MCF 10A (cell line): ENCODE results near the gene ETNK1. TPM values are rescaled to one million over a fixed set of nuclear protein-coding genes. Genes with fewer than 3 reads are reported as not detected.

Source experiments
- BruUV-seq: library from RNA; stranded (reverse); fragments of 400-500 nt; replicated peaks from 2 replicates; lab custom pipeline; 2021; lab: Mats Ljungman, UMichigan
- CTCF ChIA-PET: fragments of 300-600 bp; sonication (Branson Sonifier 250); formaldehyde crosslinking; extraction: SDS; loops from one replicate; lab custom pipeline; 2021; ENCODE audit warnings: antibody characterized with exemption, inconsistent platforms; lab: Yijun Ruan, JAX
- POLR2A ChIA-PET: fragments of 300-600, 350-650 bp; sonication (Branson Sonifier 250); formaldehyde crosslinking; extraction: SDS; loops from one replicate; lab custom pipeline; 2020; ENCODE audit warnings: antibody characterized with exemption, inconsistent platforms; lab: Yijun Ruan, JAX
- DNase-seq: peaks from one replicate; pipeline ENCODE4 v3.0.0-alpha.2; 2018; ENCODE audit not compliant: unreplicated experiment
- H3K27ac Mint-ChIP-seq: one replicate; pipeline ENCODE4 v1.8.0; 2022; ENCODE audit warnings: mild to moderate bottlenecking, low read depth, mixed read lengths; ENCODE audit not compliant: unreplicated experiment
- H3K27me3 Mint-ChIP-seq: one replicate; pipeline ENCODE4 v1.8.0; 2022; ENCODE audit warnings: mixed read lengths; ENCODE audit not compliant: insufficient read depth, unreplicated experiment
- H3K36me3 Mint-ChIP-seq: one replicate; pipeline ENCODE4 v1.8.0; 2022; ENCODE audit warnings: mild to moderate bottlenecking, moderate library complexity, mixed read lengths; ENCODE audit not compliant: insufficient read depth, unreplicated experiment
- H3K4me1 Mint-ChIP-seq: one replicate; pipeline ENCODE4 v1.8.0; 2022; ENCODE audit warnings: mixed read lengths; ENCODE audit not compliant: insufficient read depth, unreplicated experiment
- H3K4me3 Mint-ChIP-seq: one replicate; pipeline ENCODE4 v1.8.0; 2022; ENCODE audit warnings: mild to moderate bottlenecking, moderate library complexity, mixed read lengths; ENCODE audit not compliant: unreplicated experiment
- H3K9me3 Mint-ChIP-seq: one replicate; pipeline ENCODE4 v1.8.0; 2022; ENCODE audit warnings: mixed read lengths; ENCODE audit not compliant: unreplicated experiment
- intact Hi-C: fragments of 100-400 bp; cut with micrococcal nuclease; formaldehyde crosslinking; loops from 2 replicates; pipeline ENCODE4 v1.14.1; 2022
- total RNA-seq: library from RNA; stranded (reverse); gene quantifications from 2 replicates; pipeline ENCODE4 v1.2.3, GENCODE V29; 2022
- TF ChIP-seq, protein P1 (sequence below): fragments of 200-600 bp; IDR thresholded peaks from one replicate; pipeline ENCODE4 v1.8.0; 2022; ENCODE audit warnings: antibody characterized with exemption, mild to moderate bottlenecking; ENCODE audit not compliant: unreplicated experiment

The ETNK1 gene
- total RNA-seq, 1 experiment from 2014 or later = 38.3 TPM

DNA sequence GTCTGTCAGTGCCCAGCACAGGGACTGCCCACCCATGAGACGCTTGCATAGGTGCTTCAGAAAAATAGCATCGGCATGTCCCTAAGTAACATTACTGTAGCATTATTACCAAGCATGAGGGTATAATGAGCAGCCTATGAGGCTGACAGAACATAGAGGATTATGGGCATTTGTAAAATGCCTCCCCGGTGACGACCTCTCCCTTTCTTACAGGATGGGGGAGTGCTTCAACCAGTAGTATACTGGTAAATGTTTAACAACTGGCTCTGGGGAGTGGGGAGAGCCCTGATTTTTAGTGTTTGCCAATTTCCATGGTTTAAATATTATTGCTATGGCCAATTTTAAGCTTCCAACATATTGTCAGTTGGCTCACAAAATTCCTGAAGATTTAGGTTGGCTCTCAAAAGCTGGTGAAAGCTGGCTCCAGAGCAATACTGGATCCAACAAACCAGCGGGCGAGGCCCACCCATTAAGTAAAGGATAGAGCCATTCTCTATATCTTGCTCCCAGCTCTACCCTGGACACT, 104.5 kb downstream of the ETNK1 start:
- CTCF ChIA-PET = no interaction called here
- intact Hi-C loops = no loop called here
- BruUV-seq = no TSS peak
- H3K27ac Mint-ChIP-seq = no peak overlapping the region
- H3K36me3 Mint-ChIP-seq = no peaks in the 10 kb centered on the region
- H3K27me3 Mint-ChIP-seq = peaks cover 13% of the 10 kb centered on the region
- no peak for DNase-seq
- H3K4me1 Mint-ChIP-seq = no peaks in the 10 kb centered on the region
- TF ChIP-seq, protein P1, sequence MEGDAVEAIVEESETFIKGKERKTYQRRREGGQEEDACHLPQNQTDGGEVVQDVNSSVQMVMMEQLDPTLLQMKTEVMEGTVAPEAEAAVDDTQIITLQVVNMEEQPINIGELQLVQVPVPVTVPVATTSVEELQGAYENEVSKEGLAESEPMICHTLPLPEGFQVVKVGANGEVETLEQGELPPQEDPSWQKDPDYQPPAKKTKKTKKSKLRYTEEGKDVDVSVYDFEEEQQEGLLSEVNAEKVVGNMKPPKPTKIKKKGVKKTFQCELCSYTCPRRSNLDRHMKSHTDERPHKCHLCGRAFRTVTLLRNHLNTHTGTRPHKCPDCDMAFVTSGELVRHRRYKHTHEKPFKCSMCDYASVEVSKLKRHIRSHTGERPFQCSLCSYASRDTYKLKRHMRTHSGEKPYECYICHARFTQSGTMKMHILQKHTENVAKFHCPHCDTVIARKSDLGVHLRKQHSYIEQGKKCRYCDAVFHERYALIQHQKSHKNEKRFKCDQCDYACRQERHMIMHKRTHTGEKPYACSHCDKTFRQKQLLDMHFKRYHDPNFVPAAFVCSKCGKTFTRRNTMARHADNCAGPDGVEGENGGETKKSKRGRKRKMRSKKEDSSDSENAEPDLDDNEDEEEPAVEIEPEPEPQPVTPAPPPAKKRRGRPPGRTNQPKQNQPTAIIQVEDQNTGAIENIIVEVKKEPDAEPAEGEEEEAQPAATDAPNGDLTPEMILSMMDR = no peak
- H3K4me3 Mint-ChIP-seq = no peak overlapping the region
- no peaks in the 10 kb centered on the region for H3K9me3 Mint-ChIP-seq
- POLR2A ChIA-PET = interaction anchor here (0.7 kb wide), 1 partner anchor 151 kb away, joined by 3 read pairs; no protein-coding TSS in a partner anchor

DNA sequence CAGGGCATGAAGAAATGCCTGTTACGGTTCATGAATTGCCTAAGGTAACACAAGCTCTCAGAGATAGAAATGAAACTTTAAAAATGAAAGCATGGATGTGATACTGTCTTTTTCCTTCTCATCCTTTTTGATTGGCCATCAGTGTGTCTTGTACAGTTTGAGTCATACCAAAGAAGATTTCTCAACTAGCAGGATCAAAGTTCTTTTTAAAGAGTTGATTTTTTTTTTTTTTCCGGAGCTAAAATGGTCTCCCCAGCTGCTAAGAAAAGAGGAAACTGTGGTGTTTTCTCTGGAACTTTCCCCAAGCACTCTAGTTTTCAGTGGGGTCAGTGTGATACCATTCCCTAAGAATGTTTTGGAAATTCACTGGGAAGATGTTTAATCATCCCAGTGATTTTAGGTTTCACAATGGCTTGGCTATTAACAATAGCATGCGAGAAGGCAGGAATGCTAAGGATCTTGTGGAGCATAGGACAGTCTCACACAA, 105.0 kb downstream of the ETNK1 start:
- no TSS peak for BruUV-seq
- no peak overlapping the region for H3K27ac Mint-ChIP-seq
- CTCF ChIA-PET = interaction anchor here (0.6 kb wide), 1 partner anchor 252 kb away, joined by 3 read pairs; no protein-coding TSS in a partner anchor
- H3K4me3 Mint-ChIP-seq = no peak overlapping the region
- no peaks in the 10 kb centered on the region for H3K36me3 Mint-ChIP-seq
- intact Hi-C loops = no loop called here
- H3K9me3 Mint-ChIP-seq = no peaks in the 10 kb centered on the region
- no peaks in the 10 kb centered on the region for H3K4me1 Mint-ChIP-seq
- H3K27me3 Mint-ChIP-seq = peaks cover 8% of the 10 kb centered on the region
- POLR2A ChIA-PET = interaction anchor here (0.7 kb wide), 1 partner anchor 150 kb away, joined by 3 read pairs; no protein-coding TSS in a partner anchor
- TF ChIP-seq, protein P1 = no peak
- peak; percentile 31 for DNase-seq

- Mint-ChIP-seq H3K4me3 (no peak overlapping the region), H3K27me3 (no peaks in the 10 kb centered on the region), H3K27ac (no peak overlapping the region), H3K4me1 (no peaks in the 10 kb centered on the region), H3K9me3 (no peaks in the 10 kb centered on the region), H3K36me3 (no peaks in the 10 kb centered on the region)
- DNase-seq = no peak
- intact Hi-C loops = no loop called here
- TF ChIP-seq, protein P1 = no peak
- ChIA-PET CTCF (no interaction called here), POLR2A (interaction anchor here (0.6 kb wide), 1 partner anchor 1062 kb away, joined by 3 read pairs; no protein-coding TSS in a partner anchor)
- no TSS peak for BruUV-seq
These were observed 106.3 kb downstream of the ETNK1 start for GRCh38 chr12:22731236-22731635.

DNA sequence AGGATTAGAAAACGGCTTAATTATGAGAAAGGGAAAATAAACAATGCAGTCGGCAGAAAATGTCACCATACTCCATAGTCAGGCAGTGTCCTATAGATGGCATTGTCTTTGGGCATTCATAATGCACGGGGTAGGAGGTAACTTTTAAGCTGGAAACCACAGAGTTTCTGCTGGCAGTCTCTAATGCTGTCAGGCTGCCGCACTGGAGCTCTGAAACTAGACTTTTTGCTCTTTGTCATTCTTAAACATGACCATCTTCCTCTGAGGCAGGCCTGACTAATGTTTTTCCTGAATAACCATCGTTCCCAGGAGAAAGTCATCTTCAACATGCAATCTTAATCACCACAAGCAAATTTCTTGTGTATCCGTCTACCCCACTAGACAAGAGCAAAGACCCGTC, 108.8 kb downstream of the ETNK1 start:
- Mint-ChIP-seq H3K27ac (no peak overlapping the region), H3K9me3 (no peaks in the 10 kb centered on the region), H3K4me3 (no peak overlapping the region), H3K36me3 (no peaks in the 10 kb centered on the region), H3K4me1 (no peaks in the 10 kb centered on the region), H3K27me3 (no peaks in the 10 kb centered on the region)
- no TSS peak for BruUV-seq
- ChIA-PET CTCF (no interaction called here), POLR2A (no interaction called here)
- no peak for DNase-seq
- intact Hi-C loops = no loop called here
- TF ChIP-seq, protein P1 = no peak
